RWPE1 (cell line): ENCODE results near the gene NPEPL1.

ENCODE experiments used
- CTCF ChIA-PET: fragments of 350-600 bp; sonication (Branson Sonifier 250); formaldehyde crosslinking; extraction: SDS; loops from one replicate; lab custom pipeline; 2021; lab: Yijun Ruan, JAX
- POLR2A ChIA-PET: fragments of 400-600 bp; formaldehyde crosslinking; extraction: SDS; loops from one replicate; lab custom pipeline; 2020; ENCODE audit warnings: antibody characterized with exemption; ENCODE audit not compliant: low non-redundant PET; lab: Yijun Ruan, JAX
- DNase-seq: peaks from one replicate; pipeline ENCODE4 v3.0.0; 2012; ENCODE audit warnings: low spot score
- H3K27ac ChIP-seq: fragments of 450-650 bp; 2 replicates; pipeline ENCODE4 v1.5.1; 2017
- TF ChIP-seq, protein P1 (sequence below): fragments of 450-650 bp; conservative IDR thresholded peaks from 2 replicates; pipeline ENCODE4 v1.5.1; 2017; ENCODE audit warnings: low read depth, mild to moderate bottlenecking

Gene NPEPL1

DNA sequence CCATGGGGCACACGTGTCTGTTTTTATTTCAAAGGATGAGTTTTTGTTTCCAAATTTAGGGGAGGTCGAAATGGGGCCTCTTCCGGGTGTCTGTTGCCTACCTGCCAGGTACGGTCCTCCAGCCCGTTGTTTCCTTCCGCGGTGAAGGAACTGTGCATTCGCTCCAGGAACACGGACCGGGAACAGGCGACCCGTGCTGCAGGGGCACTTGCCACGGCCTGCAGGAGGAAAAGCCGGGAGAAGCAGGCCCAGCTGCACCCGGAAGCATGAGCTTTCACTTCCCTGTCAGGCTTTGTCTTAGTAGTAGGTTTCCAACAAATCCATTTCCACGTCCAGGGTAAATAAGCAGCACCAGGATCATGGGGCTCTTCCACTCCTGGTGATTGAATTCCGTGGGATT is 17.0 kb upstream of the NPEPL1 start:
- no peak overlapping the region for H3K27ac ChIP-seq
- POLR2A ChIA-PET, result no interaction called here

DNA sequence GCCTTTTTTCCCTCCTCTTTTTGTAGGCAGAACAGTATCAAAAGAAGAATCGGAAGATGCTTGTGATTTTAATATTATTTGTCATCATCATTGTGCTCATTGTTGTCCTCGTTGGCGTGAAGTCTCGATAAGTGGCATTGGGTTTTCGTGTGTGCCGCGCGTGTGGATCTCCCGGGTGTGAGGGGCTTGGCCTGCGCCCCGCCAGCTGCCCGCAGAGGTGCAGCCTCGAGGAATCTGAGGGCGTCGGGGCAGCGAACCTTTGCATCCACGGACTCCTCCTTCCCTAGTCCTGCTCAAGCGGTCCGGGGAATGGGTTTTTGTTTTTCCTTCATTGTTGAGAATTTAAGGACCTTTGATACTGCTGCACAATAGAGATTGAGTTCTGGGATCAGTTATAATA is 16.4 kb upstream of the NPEPL1 start:
- TF ChIP-seq, protein P1, sequence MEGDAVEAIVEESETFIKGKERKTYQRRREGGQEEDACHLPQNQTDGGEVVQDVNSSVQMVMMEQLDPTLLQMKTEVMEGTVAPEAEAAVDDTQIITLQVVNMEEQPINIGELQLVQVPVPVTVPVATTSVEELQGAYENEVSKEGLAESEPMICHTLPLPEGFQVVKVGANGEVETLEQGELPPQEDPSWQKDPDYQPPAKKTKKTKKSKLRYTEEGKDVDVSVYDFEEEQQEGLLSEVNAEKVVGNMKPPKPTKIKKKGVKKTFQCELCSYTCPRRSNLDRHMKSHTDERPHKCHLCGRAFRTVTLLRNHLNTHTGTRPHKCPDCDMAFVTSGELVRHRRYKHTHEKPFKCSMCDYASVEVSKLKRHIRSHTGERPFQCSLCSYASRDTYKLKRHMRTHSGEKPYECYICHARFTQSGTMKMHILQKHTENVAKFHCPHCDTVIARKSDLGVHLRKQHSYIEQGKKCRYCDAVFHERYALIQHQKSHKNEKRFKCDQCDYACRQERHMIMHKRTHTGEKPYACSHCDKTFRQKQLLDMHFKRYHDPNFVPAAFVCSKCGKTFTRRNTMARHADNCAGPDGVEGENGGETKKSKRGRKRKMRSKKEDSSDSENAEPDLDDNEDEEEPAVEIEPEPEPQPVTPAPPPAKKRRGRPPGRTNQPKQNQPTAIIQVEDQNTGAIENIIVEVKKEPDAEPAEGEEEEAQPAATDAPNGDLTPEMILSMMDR, result no peak
- H3K27ac ChIP-seq, result no peak overlapping the region
- CTCF ChIA-PET, result no interaction called here
- POLR2A ChIA-PET, result no interaction called here
- no peak for DNase-seq

More for the DNA sequence above, 17.0 kb upstream of the NPEPL1 start:
- CTCF ChIA-PET, result no interaction called here
- TF ChIP-seq, protein P1, result no peak
- no peak for DNase-seq

DNA sequence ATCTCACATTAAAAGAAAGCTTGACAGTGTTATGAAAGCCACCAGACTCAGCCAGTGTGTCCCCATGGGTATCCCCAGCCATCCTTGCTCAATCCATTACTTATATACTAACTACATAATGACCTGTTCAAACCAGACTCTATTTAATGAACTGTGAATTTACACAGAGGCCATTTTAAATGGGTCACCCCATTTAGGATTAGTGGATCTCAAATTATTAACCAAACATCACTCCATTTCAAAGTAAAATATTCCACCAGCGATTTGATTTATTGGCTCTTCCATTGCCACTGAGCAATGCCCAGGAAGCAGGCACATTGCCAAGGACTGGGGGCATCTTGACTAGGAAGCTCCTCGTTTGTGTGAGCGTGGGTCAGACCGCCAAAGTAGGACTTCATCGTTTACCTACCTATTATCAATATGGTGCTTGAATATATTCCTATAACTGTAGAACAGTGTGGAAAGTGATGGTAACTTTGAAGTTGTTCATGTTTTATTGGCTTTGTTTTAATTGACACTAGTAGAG is 15.5 kb upstream of the NPEPL1 start:
- ChIA-PET CTCF (interaction anchor here (0.7 kb wide), 1 partner anchor 288 kb away, joined by 3 read pairs; no protein-coding TSS in a partner anchor), POLR2A (no interaction called here)
- DNase-seq, result no peak
- TF ChIP-seq, protein P1, result no peak
- H3K27ac ChIP-seq, result no peak overlapping the region

DNA sequence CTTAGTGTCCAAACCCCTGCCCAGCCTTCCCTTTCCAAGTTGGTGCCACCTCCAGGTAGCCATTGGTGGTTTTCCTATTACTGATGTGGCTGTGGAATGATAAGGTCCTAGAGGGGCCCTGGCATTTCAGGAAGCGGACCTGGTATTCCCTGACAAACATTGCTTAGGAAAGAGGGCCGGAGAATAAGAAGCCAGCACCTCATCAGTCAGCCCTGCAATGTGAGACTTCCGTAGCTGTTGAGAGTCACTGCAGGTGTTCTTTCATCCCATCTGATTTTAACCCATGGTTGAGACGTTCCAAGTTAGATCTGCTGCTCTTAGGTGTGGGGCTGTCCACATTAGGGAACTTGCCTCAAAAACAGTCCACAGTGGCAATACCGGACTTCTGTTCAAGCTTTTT is 14.8 kb upstream of the NPEPL1 start:
- no peak overlapping the region for H3K27ac ChIP-seq
- DNase-seq, result no peak
- TF ChIP-seq, protein P1, result no peak
- POLR2A ChIA-PET, result interaction anchor here (0.7 kb wide), 1 partner anchor 18 kb away, joined by 3 read pairs; no protein-coding TSS in a partner anchor
- CTCF ChIA-PET, result no interaction called here

DNA sequence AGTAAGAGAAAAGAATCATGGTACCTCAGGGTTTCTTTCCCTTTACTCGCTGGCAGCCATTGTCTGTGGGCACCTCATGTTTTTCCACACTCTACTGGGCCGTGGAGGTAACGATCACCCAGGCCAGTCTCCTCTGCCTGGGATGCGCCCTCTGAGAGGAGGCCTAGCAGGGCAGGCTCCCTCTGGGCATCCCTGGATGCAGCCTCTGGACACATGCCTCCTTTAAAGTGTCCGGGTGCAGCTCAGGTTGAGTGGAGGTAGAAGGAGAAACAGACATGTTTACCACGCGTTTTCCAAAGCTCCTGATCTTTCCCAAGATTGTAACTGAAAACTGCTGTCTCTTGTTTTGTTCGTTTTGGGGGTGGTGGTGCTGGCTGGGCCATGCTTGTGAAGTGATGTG is 13.8 kb upstream of the NPEPL1 start:
- TF ChIP-seq, protein P1, result no peak
- DNase-seq, result no peak
- ChIA-PET CTCF (interaction anchor here (0.5 to 0.6 kb wide), 2 partner anchors 10 to 15 kb away, joined by 3 read pairs; no protein-coding TSS in a partner anchor), POLR2A (interaction anchor here (0.6 kb wide), 1 partner anchor 116 kb away, joined by 5 read pairs; no protein-coding TSS in a partner anchor)
- H3K27ac ChIP-seq, result no peak overlapping the region

DNA sequence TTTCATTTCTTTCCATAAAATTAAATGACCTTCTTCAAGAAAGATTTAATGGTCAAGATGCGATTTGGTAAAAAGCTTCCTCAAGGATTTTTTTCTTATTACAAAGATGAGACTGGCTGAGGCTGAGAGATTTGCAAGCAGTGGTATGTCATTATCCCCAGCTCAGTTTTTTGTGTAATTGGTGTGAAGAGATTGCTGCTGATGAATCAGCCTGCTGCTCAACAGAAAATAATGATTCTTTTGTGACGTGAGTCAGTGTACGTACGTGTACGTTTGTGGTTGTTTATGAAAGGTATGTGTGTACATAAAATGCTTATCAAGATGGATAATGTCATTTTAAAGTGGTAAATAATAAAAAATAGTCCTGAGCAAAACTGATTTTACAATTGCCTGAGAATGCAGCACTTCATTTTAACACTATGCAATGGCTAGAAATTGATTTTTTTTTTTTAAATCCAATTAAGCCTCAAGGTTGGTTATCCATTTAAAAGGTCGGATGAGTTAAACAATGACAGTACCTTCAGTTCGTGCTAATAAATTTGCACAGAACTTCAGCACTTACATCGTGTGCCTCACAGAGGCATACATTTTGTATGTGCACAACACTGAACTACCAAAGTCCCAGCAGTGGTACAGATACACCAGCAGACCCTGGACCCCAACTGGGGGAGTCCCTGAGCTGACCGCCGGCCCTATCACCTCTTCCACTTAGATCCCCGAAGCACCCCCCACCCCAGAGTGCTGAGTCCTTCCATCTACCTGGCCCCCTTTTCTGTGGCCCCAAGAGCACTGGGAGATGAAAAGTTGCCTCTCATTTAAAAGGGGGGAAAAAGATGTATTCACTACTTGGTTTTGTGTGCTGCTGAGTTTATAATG is 9.7 kb upstream of the NPEPL1 start:
- POLR2A ChIA-PET, result no interaction called here
- no peak overlapping the region for H3K27ac ChIP-seq
- peak; percentile 39 for DNase-seq
- CTCF ChIA-PET, result interaction anchor here (0.6 kb wide), 2 partner anchors 97 to 171 kb away, joined by 3 to 4 read pairs; no protein-coding TSS in a partner anchor
- TF ChIP-seq, protein P1, result no peak
